Naive thymus-derived CD4-positive, alpha-beta T cell (primary cell): ENCODE measurements around the gene TRPC4. TPM values are rescaled to one million over a fixed set of nuclear protein-coding genes. Genes with fewer than 3 reads are reported as not detected.
"Not testable (repeated sequence)": the region's sequence is repeated elsewhere in the genome, so short reads cannot be mapped to it uniquely, and the experiment has no call there.

Source experiments
- ATAC-seq: fragments of 150-1000 bp; cut with Tn5 transposase; 2 replicates; pipeline ENCODE4 v1.10.0; 2021; ENCODE audit warnings: mild to moderate bottlenecking, moderate library complexity
- CTCF ChIA-PET: fragments of 350-600 bp; sonication (Branson Sonifier 250); formaldehyde crosslinking; loops from one replicate; lab custom pipeline; 2021; ENCODE audit warnings: antibody characterized with exemption; lab: Charles Lee
- POLR2A ChIA-PET: fragments of 350-600 bp; sonication (Branson Sonifier 250); formaldehyde crosslinking; loops from one replicate; lab custom pipeline; 2021; ENCODE audit warnings: antibody characterized with exemption, inconsistent platforms; lab: Charles Lee
- DNase-seq, 9 donors: peaks; one replicate each; pipeline versions ENCODE4 v3.0.0 to v3.0.0-alpha.2; 2020 to 2022; ENCODE audit warnings: mixed read lengths in 1 of 9
- H3K27ac ChIP-seq: one replicate; pipeline ENCODE4 v1.7.0; 2013; ENCODE audit warnings: mild to moderate bottlenecking, low read depth, low read length, moderate library complexity
- H3K27me3 ChIP-seq, 2 donors: one replicate each; pipeline ENCODE4 v1.7.0; 2013; ENCODE audit warnings: low read length in 2 of 2, mild to moderate bottlenecking in 2 of 2, moderate library complexity in 2 of 2; ENCODE audit not compliant: control insufficient read depth in 2 of 2, insufficient read depth in 2 of 2
- H3K36me3 ChIP-seq, 3 experiments: 1 replicate in 2 of 3; 2 replicates in 1 of 3; pipeline ENCODE4 v1.7.0; 2013; ENCODE audit warnings: low read length in 3 of 3, mild to moderate bottlenecking in 3 of 3, moderate library complexity in 1 of 3; ENCODE audit not compliant: insufficient read depth in 3 of 3, control insufficient read depth in 2 of 3
- H3K4me1 ChIP-seq, 2 donors: one replicate each; pipeline ENCODE4 v1.7.0; 2013; ENCODE audit warnings: low read length in 2 of 2, mild to moderate bottlenecking in 2 of 2, moderate library complexity in 1 of 2; ENCODE audit not compliant: control insufficient read depth in 2 of 2, insufficient read depth in 2 of 2
- H3K4me3 ChIP-seq: 2 replicates; pipeline ENCODE4 v1.7.0; 2013; ENCODE audit warnings: mild to moderate bottlenecking, low read length
- H3K9me3 ChIP-seq, 3 experiments: 1 replicate in 2 of 3; 2 replicates in 1 of 3; pipeline ENCODE4 v1.7.0; 2013; ENCODE audit warnings: low read length in 3 of 3; ENCODE audit not compliant: control insufficient read depth in 2 of 3
- H3K27ac Mint-ChIP-seq, 9 donors: one replicate each; pipeline ENCODE4 v1.8.0; 2020 to 2022; ENCODE audit warnings: mixed read lengths in 9 of 9, mild to moderate bottlenecking in 8 of 9, moderate library complexity in 5 of 9, inconsistent platforms in 2 of 9
- H3K27me3 Mint-ChIP-seq, 5 donors: one replicate each; pipeline ENCODE4 v1.8.0; 2021 to 2022; ENCODE audit warnings: mixed read lengths in 5 of 5, mild to moderate bottlenecking in 1 of 5
- H3K36me3 Mint-ChIP-seq, 5 donors: one replicate each; pipeline ENCODE4 v1.8.0; 2020 to 2022; ENCODE audit warnings: mixed read lengths in 5 of 5, mild to moderate bottlenecking in 3 of 5, inconsistent platforms in 1 of 5
- H3K4me1 Mint-ChIP-seq, 7 donors: one replicate each; pipeline ENCODE4 v1.8.0; 2020 to 2022; ENCODE audit warnings: mixed read lengths in 7 of 7, mild to moderate bottlenecking in 3 of 7, inconsistent platforms in 1 of 7
- H3K4me3 Mint-ChIP-seq, 10 donors: one replicate each; pipeline ENCODE4 v1.8.0; 2020 to 2022; ENCODE audit warnings: mild to moderate bottlenecking in 10 of 10, mixed read lengths in 10 of 10, moderate library complexity in 6 of 10, inconsistent platforms in 2 of 10
- H3K9me3 Mint-ChIP-seq, 11 donors: one replicate each; pipeline ENCODE4 v1.8.0; 2020 to 2022; ENCODE audit warnings: mixed read lengths in 11 of 11, mild to moderate bottlenecking in 4 of 11, inconsistent platforms in 1 of 11, moderate library complexity in 1 of 11
- intact Hi-C, 2 donors: fragments of 100-400 bp; cut with micrococcal nuclease; formaldehyde crosslinking; loops; one replicate each; pipeline ENCODE4 v1.15.1; 2023
- polyA plus RNA-seq, 2 donors: library from polyadenylated mRNA; unstranded; fragments of 300-500 nt; fragmentation: Illumina TruSeq; gene quantifications; one replicate each; pipeline ENCODE4 v1.2.3, GENCODE V29; 2021
- total RNA-seq, 6 experiments: library from RNA in 5 of 6; stranded (reverse) in 5 of 6; gene quantifications; 1 replicate in 5 of 6; 2 replicates in 1 of 6; pipeline ENCODE4 v1.2.3 and lab custom pipeline; 2021 to 2026

TRPC4 gene
- total and polyA plus RNA-seq, 7 experiments from 2014 or later, result not detected

GRCh38 chr13:37797631-37798030, 71.9 kb downstream of the TRPC4 start:
- H3K27me3 ChIP-seq, result no peaks in the 10 kb centered on the region
- no peak overlapping the region for H3K27ac Mint-ChIP-seq
- no peak overlapping the region for H3K4me3 Mint-ChIP-seq
- no peak overlapping the region for H3K27ac ChIP-seq
- no peaks in the 10 kb centered on the region for H3K4me1 ChIP-seq
- no peaks in the 10 kb centered on the region for H3K27me3 Mint-ChIP-seq
- no peak overlapping the region for H3K4me3 ChIP-seq
- H3K9me3 Mint-ChIP-seq, result peaks cover 0 to 8% (median 0%) of the 10 kb centered on the region in 11 donors
- H3K36me3 Mint-ChIP-seq, result no peaks in the 10 kb centered on the region
- intact Hi-C loops, result no loop called here
- H3K4me1 Mint-ChIP-seq, result no peaks in the 10 kb centered on the region
- POLR2A ChIA-PET, result no interaction called here
- H3K9me3 ChIP-seq, result no peaks in the 10 kb centered on the region
- CTCF ChIA-PET, result no interaction called here
- no peak for ATAC-seq
- DNase-seq, result no peak
- H3K36me3 ChIP-seq, result no peaks in the 10 kb centered on the region

- ATAC-seq, H3K27ac Mint-ChIP-seq: not testable (repeated sequence)
Observed at GRCh38 chr13:37796795-37797194, 72.8 kb downstream of the TRPC4 start.

GRCh38 chr13:37795326-37795725, 74.2 kb downstream of the TRPC4 start:
- no peak for ATAC-seq
- H3K36me3 Mint-ChIP-seq, result no peaks in the 10 kb centered on the region

More at GRCh38 chr13:37796795-37797194, 72.8 kb downstream of the TRPC4 start:
- POLR2A ChIA-PET, H3K9me3 Mint-ChIP-seq, CTCF ChIA-PET, H3K27ac ChIP-seq, H3K36me3 Mint-ChIP-seq, H3K4me1 ChIP-seq, H3K4me3 Mint-ChIP-seq, H3K27me3 ChIP-seq, H3K9me3 ChIP-seq, H3K4me3 ChIP-seq, DNase-seq, H3K27me3 Mint-ChIP-seq, H3K36me3 ChIP-seq, H3K4me1 Mint-ChIP-seq, intact Hi-C loops: not testable (repeated sequence)

GRCh38 chr13:37791699-37792098, 77.9 kb downstream of the TRPC4 start:
- no peaks in the 10 kb centered on the region for H3K4me1 Mint-ChIP-seq
- ChIA-PET CTCF (no interaction called here), POLR2A (no interaction called here)
- peaks cover 0 to 14% (median 2%) of the 10 kb centered on the region in 11 donors for H3K9me3 Mint-ChIP-seq
- no peak overlapping the region for H3K4me3 Mint-ChIP-seq
- peaks cover 0 to 4% (median 0%) of the 10 kb centered on the region in 5 donors for H3K27me3 Mint-ChIP-seq
- no peaks in the 10 kb centered on the region for H3K27me3 ChIP-seq
- no peaks in the 10 kb centered on the region for H3K9me3 ChIP-seq
- H3K36me3 ChIP-seq, result no peaks in the 10 kb centered on the region
- DNase-seq (no peak), ATAC-seq (no peak)
- H3K27ac ChIP-seq, result no peak overlapping the region
- no peaks in the 10 kb centered on the region for H3K36me3 Mint-ChIP-seq
- no peak overlapping the region for H3K4me3 ChIP-seq
- H3K4me1 ChIP-seq, result no peaks in the 10 kb centered on the region
- intact Hi-C loops, result no loop called here
- H3K27ac Mint-ChIP-seq, result no peak overlapping the region

More at GRCh38 chr13:37795326-37795725, 74.2 kb downstream of the TRPC4 start:
- Mint-ChIP-seq H3K4me3 (no peak overlapping the region), H3K27me3 (no peaks in the 10 kb centered on the region), H3K9me3 (peaks cover 0 to 12% (median 2%) of the 10 kb centered on the region in 11 donors), H3K27ac (no peak overlapping the region), H3K4me1 (no peaks in the 10 kb centered on the region)
- Histone ChIP-seq H3K27ac (no peak overlapping the region), H3K4me1 (no peaks in the 10 kb centered on the region), H3K36me3 (no peaks in the 10 kb centered on the region), H3K27me3 (no peaks in the 10 kb centered on the region), H3K4me3 (no peak overlapping the region), H3K9me3 (no peaks in the 10 kb centered on the region)
- CTCF ChIA-PET, result no interaction called here
- intact Hi-C loops, result no loop called here
- no peak for DNase-seq
- POLR2A ChIA-PET, result no interaction called here

- Mint-ChIP-seq H3K27ac (no peak overlapping the region), H3K27me3 (peaks cover 0 to 4% (median 0%) of the 10 kb centered on the region in 5 donors), H3K36me3 (no peaks in the 10 kb centered on the region), H3K4me1 (no peaks in the 10 kb centered on the region), H3K9me3 (peaks cover 0 to 14% (median 1%) of the 10 kb centered on the region in 11 donors), H3K4me3 (no peak overlapping the region)
- Histone ChIP-seq H3K9me3 (no peaks in the 10 kb centered on the region), H3K36me3 (no peaks in the 10 kb centered on the region), H3K4me3 (no peak overlapping the region), H3K27me3 (no peaks in the 10 kb centered on the region), H3K4me1 (no peaks in the 10 kb centered on the region), H3K27ac (no peak overlapping the region)
- ChIA-PET CTCF (no interaction called here), POLR2A (no interaction called here)
- DNase-seq (no peak), ATAC-seq (no peak)
- intact Hi-C loops, result no loop called here
Observed at GRCh38 chr13:37788346-37788745, 81.2 kb downstream of the TRPC4 start.

- no peak for DNase-seq
- no peak for ATAC-seq
- H3K27me3 Mint-ChIP-seq, result no peaks in the 10 kb centered on the region
- intact Hi-C loops, result no loop called here
- no peaks in the 10 kb centered on the region for H3K36me3 ChIP-seq
- no peak overlapping the region for H3K4me3 ChIP-seq
- no peak overlapping the region for H3K27ac Mint-ChIP-seq
- no peak overlapping the region for H3K27ac ChIP-seq
- no peak overlapping the region for H3K4me3 Mint-ChIP-seq
- H3K36me3 Mint-ChIP-seq, result no peaks in the 10 kb centered on the region
- H3K4me1 Mint-ChIP-seq, result no peaks in the 10 kb centered on the region
- peaks cover 0 to 6% (median 0%) of the 10 kb centered on the region in 11 donors for H3K9me3 Mint-ChIP-seq
- no peaks in the 10 kb centered on the region for H3K4me1 ChIP-seq
- H3K27me3 ChIP-seq, result no peaks in the 10 kb centered on the region
- POLR2A ChIA-PET, result no interaction called here
- H3K9me3 ChIP-seq, result no peaks in the 10 kb centered on the region
- CTCF ChIA-PET, result no interaction called here
Observed at GRCh38 chr13:37777676-37778075, 91.9 kb downstream of the TRPC4 start.

- ATAC-seq (no peak), DNase-seq (no peak)
- no peaks in the 10 kb centered on the region for H3K27me3 ChIP-seq
- Mint-ChIP-seq H3K4me3 (no peak overlapping the region), H3K27ac (no peak overlapping the region), H3K9me3 (peaks cover 0 to 10% (median 0%) of the 10 kb centered on the region in 11 donors), H3K36me3 (no peaks in the 10 kb centered on the region), H3K27me3 (no peaks in the 10 kb centered on the region), H3K4me1 (no peaks in the 10 kb centered on the region)
- H3K27ac ChIP-seq, result no peak overlapping the region
- H3K4me1 ChIP-seq, result no peaks in the 10 kb centered on the region
- no peak overlapping the region for H3K4me3 ChIP-seq
- ChIA-PET CTCF (no interaction called here), POLR2A (no interaction called here)
- no peaks in the 10 kb centered on the region for H3K9me3 ChIP-seq
- intact Hi-C loops, result no loop called here
- H3K36me3 ChIP-seq, result no peaks in the 10 kb centered on the region
Observed at GRCh38 chr13:37775871-37776270, 93.7 kb downstream of the TRPC4 start.
